Measurements from ENCODE around the gene SEBOX.

GRCh38 chr17:28379814-28380801 is 15.1 kb upstream of the SEBOX start:
- TF ChIP-seq CTCF (IDR thresholded peaks at IDR 0.05): no peak
- TF ChIP-seq POLR2A (IDR thresholded peaks at IDR 0.05): no peak
